Occipital lobe (tissue), 2 donors: ENCODE data around the gene SHF. TPM values are rescaled to one million over a fixed set of nuclear protein-coding genes. Genes with fewer than 3 reads are reported as not detected.

Experiments used
- DNase-seq: peaks from one replicate; lab custom pipeline; 2025; lab: John Stamatoyannopoulos, UW
- total RNA-seq: library from RNA; depleted of rRNA; stranded (reverse); fragments of >200 nt; gene quantifications from one replicate; pipeline ENCODE4 v1.2.3, GENCODE V29; 2014

The SHF gene
- total RNA-seq, 1 donor from 2014 or later, result 54.9 TPM

DNA sequence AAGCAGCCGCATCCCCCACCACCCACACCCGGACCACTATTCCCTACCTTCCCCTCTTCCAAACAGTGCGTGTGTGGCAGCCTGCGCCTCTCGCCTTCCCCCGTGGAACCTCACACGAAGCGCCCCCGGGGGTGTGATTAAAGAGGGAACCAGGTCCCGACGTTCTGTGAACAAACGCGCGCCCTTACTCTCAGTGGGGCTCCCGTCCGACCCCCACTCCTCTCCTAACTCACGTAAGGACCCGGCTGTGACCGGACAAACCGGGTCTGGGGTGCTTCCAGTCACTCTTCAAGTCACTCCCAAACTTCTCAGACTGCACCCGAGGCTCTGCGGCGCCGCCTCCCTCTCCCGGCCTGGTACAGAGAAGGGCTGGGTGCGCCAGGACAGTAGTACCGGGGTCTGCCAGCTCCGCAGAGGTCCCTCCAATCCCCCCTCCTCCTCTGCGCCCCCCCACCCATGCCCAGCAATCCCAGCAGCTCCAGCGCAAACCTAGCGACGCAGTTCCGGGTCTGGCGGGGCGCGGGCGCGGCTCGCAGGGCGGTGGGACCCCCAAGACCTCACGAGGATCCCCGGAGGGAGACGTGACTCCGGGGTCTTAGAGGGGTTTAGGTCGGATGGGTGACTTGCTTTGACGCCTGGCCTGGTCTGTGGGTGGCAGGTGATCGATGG lies 58.7 kb downstream of the SHF start:
- no peak for DNase-seq

- DNase-seq, result no peak
Observed at GRCh38 chr15:45126535-45127158, 61.1 kb downstream of the SHF start.

DNA sequence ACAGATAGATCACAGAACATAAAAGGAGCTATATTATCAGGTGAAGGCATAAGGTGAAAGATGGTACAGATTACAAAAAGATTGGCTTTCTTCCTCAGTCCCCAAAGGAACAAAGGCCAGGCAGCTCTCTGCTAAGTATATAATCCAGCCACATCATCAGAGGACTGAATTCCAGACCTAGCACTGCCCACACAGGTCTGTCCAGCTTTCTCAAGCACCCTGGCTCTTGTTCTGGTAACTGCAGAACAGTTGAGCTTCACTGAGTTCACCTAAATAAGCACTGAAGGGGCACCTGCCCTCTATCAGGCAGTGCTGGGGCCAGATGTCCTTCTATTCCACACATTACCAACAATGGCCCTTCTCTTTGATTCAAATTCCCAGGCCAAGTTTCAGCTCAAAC lies 64.4 kb downstream of the SHF start:
- no peak for DNase-seq

DNA sequence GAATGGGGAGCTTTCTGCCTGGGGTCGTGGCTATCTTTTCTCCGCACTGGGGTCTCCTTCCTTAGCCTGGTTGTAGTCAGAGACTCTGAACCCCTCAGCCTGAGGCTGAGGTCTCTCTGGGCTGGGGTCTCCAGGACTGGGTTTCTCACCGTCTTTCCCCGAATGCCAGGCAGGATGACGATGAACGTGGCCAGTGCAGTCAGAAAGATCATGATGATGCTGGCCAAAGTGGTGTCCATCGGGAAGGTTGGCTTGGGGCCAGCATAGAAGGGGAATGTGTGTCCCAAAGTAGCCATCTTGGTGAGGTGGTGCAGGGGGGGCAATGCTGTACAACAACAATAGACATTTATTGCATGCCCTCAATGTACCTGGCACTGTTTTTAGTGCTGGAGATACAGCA lies 65.0 kb downstream of the SHF start:
- DNase-seq, result no peak

GRCh38 chr15:45121706-45122417 lies 65.9 kb downstream of the SHF start:
- no peak for DNase-seq

DNA sequence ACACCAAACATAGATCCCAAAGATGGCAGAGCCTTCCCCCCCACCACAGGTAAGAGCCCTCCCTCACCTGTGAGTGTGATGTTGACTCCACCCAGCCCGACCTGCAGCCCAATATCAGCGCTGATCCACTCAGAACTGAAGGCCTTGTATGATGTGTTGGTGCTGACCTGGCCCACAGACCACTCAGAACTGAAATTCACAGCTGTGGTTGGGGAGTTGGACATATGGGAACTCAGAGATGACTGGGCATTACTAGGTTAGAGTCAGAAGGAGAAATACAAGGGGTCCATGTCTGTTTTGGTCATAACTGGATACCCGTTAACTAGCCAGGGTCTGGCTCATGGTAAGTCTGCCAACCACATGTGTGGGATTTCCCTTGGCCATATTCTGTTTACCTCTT lies 66.7 kb downstream of the SHF start:
- no peak for DNase-seq

- no peak for DNase-seq
Observed at GRCh38 chr15:45120081-45120972, 67.4 kb downstream of the SHF start.

DNA sequence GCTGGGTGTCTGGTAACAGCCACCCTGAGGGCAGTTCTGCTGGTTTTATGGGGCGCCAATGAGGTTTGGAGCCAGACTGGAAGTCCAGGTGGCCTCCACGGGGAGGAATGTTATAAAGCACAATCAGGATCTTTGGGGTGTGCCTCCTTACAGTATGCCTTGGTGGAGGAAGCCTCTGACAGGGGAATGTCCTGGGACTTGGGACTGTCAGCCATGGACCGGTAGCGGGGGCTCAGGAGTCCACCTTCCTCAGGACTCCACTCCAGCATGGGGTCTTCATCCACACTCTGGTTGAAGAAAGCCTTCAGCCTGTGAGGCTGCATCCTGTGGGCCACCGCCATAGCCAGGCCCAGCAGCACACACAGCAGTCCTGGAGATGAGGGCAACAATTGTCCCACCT lies 68.8 kb downstream of the SHF start:
- DNase-seq, result no peak

GRCh38 chr15:45118131-45118588 lies 69.6 kb downstream of the SHF start:
- DNase-seq, result peak; percentile 78

- DNase-seq, result no peak
Observed at GRCh38 chr15:45117308-45118130, 70.2 kb downstream of the SHF start.

Other genes with a start within 250 kb of the SHF start
- gene TERB2, start 231.3 kb downstream of the SHF start, total RNA-seq, result not detected
- gene SORD, start 164.8 kb downstream of the SHF start, total RNA-seq, result 5.1 TPM
- gene DUOX2, start 73.8 kb downstream of the SHF start, total RNA-seq, result not detected
- not detected for gene DUOXA2, start 73.6 kb downstream of the SHF start, total RNA-seq
- gene DUOXA1, start 58.1 kb downstream of the SHF start, total RNA-seq, result 0.31 TPM
- gene DUOX1, start 58.0 kb downstream of the SHF start, total RNA-seq, result not detected
- gene SLC28A2, start 64.3 kb upstream of the SHF start, total RNA-seq, result not detected
- gene GATM, start 190.6 kb upstream of the SHF start, total RNA-seq, result 150 TPM